DOHH2 (cell line): ENCODE results near the gene GYG2.

Source experiments
- H3F3A ChIP-seq: fragments of 200-600 bp; sonication (generic), shearing (Covaris generic); 2 replicates; pipeline ENCODE4 v1.6.0; 2016; ENCODE audit warnings: antibody characterized with exemption, mild to moderate bottlenecking; ENCODE audit not compliant: control insufficient read depth, insufficient read depth
- H3K27ac ChIP-seq: fragments of 200-600 bp; sonication (generic); 2 replicates; pipeline ENCODE4 v1.5.1; 2014; ENCODE audit warnings: low read depth, mild to moderate bottlenecking, low read length, moderate library complexity
- H3K27me3 ChIP-seq: fragments of 200-600 bp; sonication (generic); 2 replicates; pipeline ENCODE4 v1.6.1; 2014; ENCODE audit warnings: mild to moderate bottlenecking, low read length, mixed read lengths; ENCODE audit not compliant: control insufficient read depth
- H3K36me3 ChIP-seq: fragments of 200-600 bp; sonication (generic); 2 replicates; pipeline ENCODE4 v1.6.1; 2014; ENCODE audit warnings: mild to moderate bottlenecking, low read length, moderate library complexity, mixed read lengths; ENCODE audit not compliant: control insufficient read depth
- H3K4me1 ChIP-seq: fragments of 200-600 bp; sonication (generic); 2 replicates; pipeline ENCODE4 v1.6.1; 2014; ENCODE audit warnings: mild to moderate bottlenecking, low read length, mixed read lengths; ENCODE audit not compliant: control insufficient read depth
- H3K4me2 ChIP-seq: fragments of 200-600 bp; sonication (generic); 2 replicates; pipeline ENCODE4 v1.6.0; 2014; ENCODE audit warnings: mild to moderate bottlenecking, low read length, moderate library complexity
- H3K4me3 ChIP-seq: fragments of 200-600 bp; sonication (generic); 2 replicates; pipeline ENCODE4 v1.5.1; 2014; ENCODE audit warnings: mild to moderate bottlenecking, low read length, mixed read lengths
- H3K79me2 ChIP-seq: fragments of 200-600 bp; sonication (generic); 2 replicates; pipeline ENCODE4 v1.6.1; 2014; ENCODE audit warnings: mild to moderate bottlenecking, low read length, mixed read lengths; ENCODE audit not compliant: control insufficient read depth
- H3K9me2 ChIP-seq: fragments of 200-600 bp; sonication (generic); replicated peaks from 2 replicates; pipeline ENCODE4 v1.6.1; 2014; ENCODE audit warnings: mild to moderate bottlenecking, low read length, mixed read lengths; ENCODE audit not compliant: control insufficient read depth
- H3K9me3 ChIP-seq: fragments of 200-600 bp; sonication (generic); 2 replicates; pipeline ENCODE4 v1.6.1; 2014; ENCODE audit warnings: antibody characterized with exemption, low read length, mixed read lengths; ENCODE audit not compliant: control insufficient read depth, insufficient read depth
- H4K20me1 ChIP-seq: fragments of 200-600 bp; sonication (generic); 2 replicates; pipeline ENCODE4 v1.6.0; 2014; ENCODE audit warnings: low read depth, mild to moderate bottlenecking, antibody characterized with exemption, low read length, moderate library complexity; ENCODE audit not compliant: control insufficient read depth, insufficient read depth
- EZH2phosphoT487 ChIP-seq: fragments of 200-600 bp; sonication (generic); IDR thresholded peaks from 2 replicates; pipeline ENCODE4 v1.6.1; 2017; ENCODE audit warnings: borderline replicate concordance, mild to moderate bottlenecking, antibody characterized with exemption, low read length, moderate library complexity, mixed read lengths
- TF ChIP-seq, protein P1 (sequence below): fragments of 200-600 bp; sonication (generic); IDR thresholded peaks from one replicate; pipeline ENCODE4 v1.5.1; 2014; ENCODE audit warnings: antibody characterized with exemption, mild to moderate bottlenecking, low read depth, low read length; ENCODE audit not compliant: poor library complexity, severe bottlenecking

GYG2 gene

GRCh38 chrX:2879670-2880069, 50.9 kb downstream of the GYG2 start:
- H3K4me1 ChIP-seq = no peaks in the 10 kb centered on the region
- no peaks in the 10 kb centered on the region for H3K27me3 ChIP-seq
- no peaks in the 10 kb centered on the region for H3K36me3 ChIP-seq
- no peak overlapping the region for H3K4me3 ChIP-seq
- no peaks in the 10 kb centered on the region for H3K9me3 ChIP-seq
- no peaks in the 10 kb centered on the region for H3F3A ChIP-seq
- no peaks in the 10 kb centered on the region for H3K9me2 ChIP-seq
- no peaks in the 10 kb centered on the region for H3K79me2 ChIP-seq
- H3K4me2 ChIP-seq = no peak overlapping the region
- H3K27ac ChIP-seq = no peak overlapping the region
- H4K20me1 ChIP-seq = no peaks in the 10 kb centered on the region
- no peak for TF ChIP-seq EZH2phosphoT487
- TF ChIP-seq, protein P1, sequence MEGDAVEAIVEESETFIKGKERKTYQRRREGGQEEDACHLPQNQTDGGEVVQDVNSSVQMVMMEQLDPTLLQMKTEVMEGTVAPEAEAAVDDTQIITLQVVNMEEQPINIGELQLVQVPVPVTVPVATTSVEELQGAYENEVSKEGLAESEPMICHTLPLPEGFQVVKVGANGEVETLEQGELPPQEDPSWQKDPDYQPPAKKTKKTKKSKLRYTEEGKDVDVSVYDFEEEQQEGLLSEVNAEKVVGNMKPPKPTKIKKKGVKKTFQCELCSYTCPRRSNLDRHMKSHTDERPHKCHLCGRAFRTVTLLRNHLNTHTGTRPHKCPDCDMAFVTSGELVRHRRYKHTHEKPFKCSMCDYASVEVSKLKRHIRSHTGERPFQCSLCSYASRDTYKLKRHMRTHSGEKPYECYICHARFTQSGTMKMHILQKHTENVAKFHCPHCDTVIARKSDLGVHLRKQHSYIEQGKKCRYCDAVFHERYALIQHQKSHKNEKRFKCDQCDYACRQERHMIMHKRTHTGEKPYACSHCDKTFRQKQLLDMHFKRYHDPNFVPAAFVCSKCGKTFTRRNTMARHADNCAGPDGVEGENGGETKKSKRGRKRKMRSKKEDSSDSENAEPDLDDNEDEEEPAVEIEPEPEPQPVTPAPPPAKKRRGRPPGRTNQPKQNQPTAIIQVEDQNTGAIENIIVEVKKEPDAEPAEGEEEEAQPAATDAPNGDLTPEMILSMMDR = no peak

DNA sequence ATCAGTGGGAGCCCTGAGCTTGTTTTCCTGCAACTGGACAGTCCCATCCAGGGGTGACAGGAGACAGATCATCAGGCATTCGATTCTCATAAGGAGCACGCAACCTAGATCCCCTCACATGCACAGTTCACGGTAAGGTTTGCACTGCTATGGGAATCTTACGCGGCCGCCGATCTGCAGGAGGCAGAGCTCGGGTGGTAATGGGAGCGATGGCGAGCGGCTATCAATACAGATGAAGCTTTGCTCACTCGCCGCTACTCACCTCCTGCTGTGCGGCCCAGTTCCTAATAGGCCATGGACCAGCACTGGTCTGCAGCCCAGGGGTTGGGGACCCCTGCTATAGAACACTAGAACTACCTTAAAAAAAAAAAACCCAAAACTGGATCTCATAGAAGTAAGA, 55.0 kb downstream of the GYG2 start:
- H3K9me2 ChIP-seq = no peaks in the 10 kb centered on the region
- no peaks in the 10 kb centered on the region for H4K20me1 ChIP-seq
- no peaks in the 10 kb centered on the region for H3K4me1 ChIP-seq
- TF ChIP-seq, protein P1 = no peak
- TF ChIP-seq EZH2phosphoT487 = no peak
- no peaks in the 10 kb centered on the region for H3K9me3 ChIP-seq
- no peak overlapping the region for H3K27ac ChIP-seq
- no peaks in the 10 kb centered on the region for H3K27me3 ChIP-seq
- no peaks in the 10 kb centered on the region for H3K36me3 ChIP-seq
- H3K4me2 ChIP-seq = no peak overlapping the region
- no peak overlapping the region for H3K4me3 ChIP-seq
- H3K79me2 ChIP-seq = no peaks in the 10 kb centered on the region
- H3F3A ChIP-seq = no peaks in the 10 kb centered on the region

- no peak overlapping the region for H3K27ac ChIP-seq
- no peaks in the 10 kb centered on the region for H3K36me3 ChIP-seq
- no peaks in the 10 kb centered on the region for H3K27me3 ChIP-seq
- H4K20me1 ChIP-seq = no peaks in the 10 kb centered on the region
- no peaks in the 10 kb centered on the region for H3K9me3 ChIP-seq
- no peaks in the 10 kb centered on the region for H3K79me2 ChIP-seq
- H3K4me2 ChIP-seq = no peak overlapping the region
- H3K9me2 ChIP-seq = no peaks in the 10 kb centered on the region
- H3K4me3 ChIP-seq = no peak overlapping the region
- TF ChIP-seq EZH2phosphoT487 = no peak
- TF ChIP-seq, protein P1 = no peak
- H3K4me1 ChIP-seq = no peaks in the 10 kb centered on the region
- no peaks in the 10 kb centered on the region for H3F3A ChIP-seq
Observed at GRCh38 chrX:2888309-2888708, 59.6 kb downstream of the GYG2 start.

- no peak for TF ChIP-seq EZH2phosphoT487
- TF ChIP-seq, protein P1 = no peak
- Histone ChIP-seq H4K20me1 (no peaks in the 10 kb centered on the region), H3K4me2 (no peak overlapping the region), H3K9me2 (no peaks in the 10 kb centered on the region), H3K4me3 (no peak overlapping the region), H3K9me3 (no peaks in the 10 kb centered on the region), H3K4me1 (no peaks in the 10 kb centered on the region), H3K36me3 (no peaks in the 10 kb centered on the region), H3K27ac (no peak overlapping the region), H3F3A (no peaks in the 10 kb centered on the region), H3K27me3 (no peaks in the 10 kb centered on the region), H3K79me2 (no peaks in the 10 kb centered on the region)
Observed at GRCh38 chrX:2889045-2889605, 60.4 kb downstream of the GYG2 start.
